Thoracic aorta (tissue), 2 donors: ENCODE measurements around the gene KIF25. TPM values are rescaled to one million over a fixed set of nuclear protein-coding genes. Genes with fewer than 3 reads are reported as not detected.

Experiments
- ATAC-seq: fragments of 150-250 bp; one replicate; pipeline ENCODE4 v1.8.0; 2017; ENCODE audit warnings: low read depth; ENCODE audit not compliant: insufficient number of reproducible peaks, low FRiP score
- DNase-seq: peaks from one replicate; pipeline ENCODE4 v3.0.0-alpha.2; 2020; ENCODE audit warnings: low spot score
- H3K27ac ChIP-seq, 2 donors: fragments of 200-600 bp; sonication (generic); 1 replicate in 1 of 2; 2 replicates in 1 of 2; pipeline ENCODE4 v1.5.1; 2016; ENCODE audit warnings: mild to moderate bottlenecking in 2 of 2, moderate library complexity in 2 of 2
- H3K27me3 ChIP-seq: fragments of 200-600 bp; sonication (generic); replicated peaks from 2 replicates; pipeline ENCODE4 v1.6.0; 2016; ENCODE audit warnings: mild to moderate bottlenecking; ENCODE audit not compliant: insufficient read depth
- H3K36me3 ChIP-seq: fragments of 200-600 bp; sonication (generic); one replicate; pipeline ENCODE4 v1.5.1; 2016
- H3K4me1 ChIP-seq, 2 donors: fragments of 200-600 bp; sonication (generic); 1 replicate in 1 of 2; 2 replicates in 1 of 2; pipeline versions ENCODE4 v1.5.1 to v1.6.0; 2016; ENCODE audit warnings: low read depth in 2 of 2, mild to moderate bottlenecking in 1 of 2; ENCODE audit not compliant: control insufficient read depth in 1 of 2
- H3K4me3 ChIP-seq: fragments of 200-600 bp; sonication (generic); 2 replicates; pipeline ENCODE4 v1.5.1; 2016; ENCODE audit warnings: mild to moderate bottlenecking
- H3K9me3 ChIP-seq: fragments of 200-600 bp; sonication (generic); 2 replicates; pipeline ENCODE4 v1.5.1; 2016
- CTCF ChIP-seq: fragments of 200-600 bp; sonication (generic); IDR thresholded peaks from one replicate; pipeline ENCODE4 v1.5.1; 2019; ENCODE audit warnings: antibody characterized with exemption
- total RNA-seq, 2 donors: library from RNA; depleted of rRNA; stranded (reverse); fragments of >200 nt; gene quantifications; one replicate each; pipeline versions ENCODE4 v1.1.0 to v1.2.3, GENCODE V29; 2016

The KIF25 gene
- total RNA-seq, 2 donors from 2014 or later = not detected

GRCh38 chr6:168040856-168041496 is 43.5 kb downstream of the KIF25 start:
- no peak for TF ChIP-seq CTCF
- DNase-seq (no peak), ATAC-seq (no peak)
- H3K4me1 ChIP-seq = peaks cover under 1% of the 10 kb centered on the region in 2 donors
- H3K27me3 ChIP-seq = no peaks in the 10 kb centered on the region
- no peak overlapping the region for H3K27ac ChIP-seq
- H3K36me3 ChIP-seq = no peaks in the 10 kb centered on the region
- peaks cover 15% of the 10 kb centered on the region for H3K9me3 ChIP-seq
- no peak overlapping the region for H3K4me3 ChIP-seq

GRCh38 chr6:168041928-168042327 is 44.5 kb downstream of the KIF25 start:
- Histone ChIP-seq H3K36me3 (no peaks in the 10 kb centered on the region), H3K27me3 (no peaks in the 10 kb centered on the region), H3K4me3 (no peak overlapping the region), H3K4me1 (no peaks in the 10 kb centered on the region), H3K9me3 (peaks cover 15% of the 10 kb centered on the region), H3K27ac (no peak overlapping the region)
- no peak for DNase-seq
- no peak for TF ChIP-seq CTCF
- no peak for ATAC-seq

DNA sequence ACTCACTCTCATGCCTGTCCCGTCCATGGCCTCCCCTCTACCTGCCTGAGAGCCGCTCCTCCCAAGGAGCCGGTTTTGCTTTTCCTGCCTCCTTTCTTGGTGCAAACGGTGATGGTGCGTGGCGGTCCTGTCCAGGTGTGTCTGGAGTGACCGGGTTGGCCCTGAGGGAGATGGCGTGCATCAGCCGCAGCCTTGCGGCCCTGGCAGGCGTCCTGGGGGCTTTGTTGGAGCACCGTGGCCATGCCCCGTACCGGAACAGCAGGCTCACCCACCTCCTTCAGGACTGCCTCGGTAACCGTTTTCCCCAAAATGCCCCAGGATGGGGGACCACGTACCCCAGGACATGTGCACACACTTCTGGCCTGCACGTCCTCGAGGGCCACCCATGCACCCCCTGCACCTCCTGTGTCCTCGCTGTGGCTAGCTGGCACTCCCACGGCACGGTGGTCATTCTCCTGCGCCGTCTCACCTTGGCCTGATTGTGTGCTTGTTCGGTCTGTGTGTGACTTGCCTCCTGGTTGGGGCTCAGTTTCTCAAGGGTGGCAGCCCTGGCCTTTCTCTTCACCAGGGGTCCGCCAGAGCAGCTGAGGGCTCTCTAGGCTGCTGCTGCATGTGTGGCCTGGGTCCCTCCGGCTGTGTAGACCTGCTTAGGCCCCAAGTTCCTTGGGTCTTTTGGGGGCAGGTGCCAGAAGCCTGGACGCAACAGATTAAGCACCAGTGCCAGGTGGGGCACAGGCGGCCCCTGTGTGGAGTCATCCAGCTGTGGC is 45.1 kb downstream of the KIF25 start:
- H3K4me3 ChIP-seq = no peak overlapping the region
- no peaks in the 10 kb centered on the region for H3K4me1 ChIP-seq
- DNase-seq = no peak
- no peak for ATAC-seq
- H3K27me3 ChIP-seq = no peaks in the 10 kb centered on the region
- TF ChIP-seq CTCF = no peak
- no peaks in the 10 kb centered on the region for H3K36me3 ChIP-seq
- H3K9me3 ChIP-seq = peaks cover 15% of the 10 kb centered on the region
- no peak overlapping the region for H3K27ac ChIP-seq

DNA sequence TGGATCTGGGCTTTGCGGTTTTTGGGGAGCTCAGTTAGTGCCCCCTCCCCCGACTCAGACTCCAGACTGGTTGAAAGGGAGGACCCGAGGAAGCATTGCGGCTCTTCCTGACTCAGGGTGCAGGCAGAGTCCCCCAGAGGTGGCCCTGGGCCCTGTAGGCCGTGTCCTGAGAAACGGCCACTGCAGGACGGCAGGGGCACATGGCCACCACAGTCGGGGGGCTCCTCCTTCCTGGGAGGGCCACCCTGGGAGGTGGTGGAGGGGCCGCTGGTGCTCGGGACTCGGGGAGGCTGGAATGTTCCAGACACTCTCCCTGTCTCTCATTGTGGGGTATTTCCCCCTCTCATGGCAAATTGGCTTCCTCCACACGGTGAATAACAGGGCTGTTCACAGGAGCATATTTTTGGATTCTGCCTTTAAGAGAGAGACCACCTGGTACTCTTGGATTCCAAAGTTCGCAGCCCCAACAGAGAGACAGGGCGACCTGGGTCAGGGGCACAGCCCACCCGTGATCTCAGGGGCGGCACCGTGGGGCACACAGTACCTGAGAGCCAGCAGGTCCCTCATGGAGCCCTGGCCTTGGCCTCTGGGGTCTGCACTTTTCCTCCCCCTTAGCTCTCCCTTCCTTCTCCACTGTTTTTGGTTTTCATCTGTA is 45.8 kb downstream of the KIF25 start:
- Histone ChIP-seq H3K27ac (no peak overlapping the region), H3K27me3 (no peaks in the 10 kb centered on the region), H3K4me3 (no peak overlapping the region), H3K4me1 (no peaks in the 10 kb centered on the region), H3K9me3 (peaks cover 15% of the 10 kb centered on the region), H3K36me3 (no peaks in the 10 kb centered on the region)
- TF ChIP-seq CTCF = no peak
- ATAC-seq = no peak
- no peak for DNase-seq

DNA sequence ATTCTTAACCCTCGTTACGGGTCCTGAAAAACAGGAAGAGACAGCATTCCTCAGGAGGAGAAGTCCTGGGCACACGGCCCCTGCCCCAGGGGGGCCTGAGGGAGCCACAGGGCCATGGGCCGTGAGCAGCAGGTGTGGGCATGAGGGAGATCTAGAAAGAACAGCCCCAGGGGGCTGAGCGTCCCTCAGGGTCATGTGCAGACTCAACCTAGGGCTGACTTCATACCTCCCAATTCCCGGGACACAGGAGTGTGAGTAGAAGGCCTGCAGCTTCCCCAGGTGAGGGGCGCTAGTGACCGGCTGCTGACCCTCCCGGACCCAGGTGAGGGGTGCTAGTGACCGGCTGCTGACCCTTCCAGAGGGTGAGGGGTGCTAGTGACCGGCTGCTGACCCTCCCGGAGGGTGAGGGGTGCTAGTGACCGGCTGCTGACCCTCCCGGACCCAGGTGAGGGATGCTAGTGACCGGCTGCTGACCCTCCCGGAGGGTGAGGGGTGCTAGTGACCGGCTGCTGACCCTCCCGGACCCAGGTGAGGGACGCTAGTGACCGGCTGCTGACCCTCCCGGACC is 46.5 kb downstream of the KIF25 start:
- no peak for DNase-seq
- no peaks in the 10 kb centered on the region for H3K4me1 ChIP-seq
- H3K36me3 ChIP-seq = no peaks in the 10 kb centered on the region
- no peak for ATAC-seq
- H3K9me3 ChIP-seq = peaks cover 15% of the 10 kb centered on the region
- H3K27me3 ChIP-seq = no peaks in the 10 kb centered on the region
- H3K27ac ChIP-seq = no peak overlapping the region
- no peak overlapping the region for H3K4me3 ChIP-seq
- no peak for TF ChIP-seq CTCF
